ENCODE results near the gene DBH.
"Not testable (repeated sequence)": the region's sequence is repeated elsewhere in the genome, so short reads cannot be mapped to it uniquely, and the experiment has no call there.

DBH gene

DNA sequence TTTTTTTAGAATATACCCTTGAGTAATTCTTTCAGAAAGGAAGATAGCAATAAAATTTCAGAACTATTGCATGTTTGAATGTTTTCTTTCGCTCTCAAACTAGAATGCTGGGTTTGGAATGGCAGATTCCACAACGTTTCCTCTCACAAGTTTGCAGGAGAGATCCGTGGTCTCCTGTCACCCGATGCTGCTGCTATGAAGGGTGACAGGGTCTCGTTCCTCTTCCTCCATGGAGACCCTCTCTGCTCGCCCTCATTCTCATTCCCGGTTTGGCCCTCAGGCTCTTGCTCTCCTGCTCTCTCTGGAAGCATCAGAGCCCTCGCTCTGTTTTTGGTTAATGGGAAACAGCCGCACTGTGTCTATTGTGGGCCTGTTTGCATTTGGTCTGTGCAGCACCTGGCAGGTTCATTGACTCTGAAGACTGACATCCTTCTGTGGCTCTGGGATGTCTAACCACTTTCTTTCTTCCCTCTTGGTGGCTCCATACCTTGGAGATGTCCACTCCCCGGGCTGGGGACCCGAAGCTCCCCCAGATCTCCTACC is 14.4 kb upstream of the DBH start:
- no peak for DNase-seq (ENCODE audit: low read depth)
- TF ChIP-seq, protein P1, sequence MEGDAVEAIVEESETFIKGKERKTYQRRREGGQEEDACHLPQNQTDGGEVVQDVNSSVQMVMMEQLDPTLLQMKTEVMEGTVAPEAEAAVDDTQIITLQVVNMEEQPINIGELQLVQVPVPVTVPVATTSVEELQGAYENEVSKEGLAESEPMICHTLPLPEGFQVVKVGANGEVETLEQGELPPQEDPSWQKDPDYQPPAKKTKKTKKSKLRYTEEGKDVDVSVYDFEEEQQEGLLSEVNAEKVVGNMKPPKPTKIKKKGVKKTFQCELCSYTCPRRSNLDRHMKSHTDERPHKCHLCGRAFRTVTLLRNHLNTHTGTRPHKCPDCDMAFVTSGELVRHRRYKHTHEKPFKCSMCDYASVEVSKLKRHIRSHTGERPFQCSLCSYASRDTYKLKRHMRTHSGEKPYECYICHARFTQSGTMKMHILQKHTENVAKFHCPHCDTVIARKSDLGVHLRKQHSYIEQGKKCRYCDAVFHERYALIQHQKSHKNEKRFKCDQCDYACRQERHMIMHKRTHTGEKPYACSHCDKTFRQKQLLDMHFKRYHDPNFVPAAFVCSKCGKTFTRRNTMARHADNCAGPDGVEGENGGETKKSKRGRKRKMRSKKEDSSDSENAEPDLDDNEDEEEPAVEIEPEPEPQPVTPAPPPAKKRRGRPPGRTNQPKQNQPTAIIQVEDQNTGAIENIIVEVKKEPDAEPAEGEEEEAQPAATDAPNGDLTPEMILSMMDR (IDR thresholded peaks at IDR 0.05; ENCODE audit: low read length, missing control alignments) = no peak

DNA sequence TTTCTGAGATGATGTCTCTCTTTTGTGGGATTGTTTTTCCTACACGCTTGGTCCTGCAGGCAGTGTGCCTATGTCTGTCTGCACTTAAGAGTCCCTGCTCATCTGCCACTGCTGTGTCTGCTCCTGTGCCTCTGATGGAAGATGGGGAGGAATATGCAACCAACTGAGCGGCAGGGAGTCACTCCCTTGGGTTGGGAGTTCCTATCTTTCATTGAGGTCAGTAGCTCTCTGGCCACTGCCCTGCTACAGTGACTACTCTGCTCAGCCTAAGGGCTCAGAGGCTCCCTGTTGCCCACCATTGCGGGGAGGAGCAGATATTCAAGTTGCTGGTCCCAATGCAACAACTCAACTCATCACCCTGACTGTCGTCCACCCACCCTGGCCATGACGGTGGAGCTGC is 13.6 kb upstream of the DBH start:
- H3K4me3 ChIP-seq (replicated peaks; ENCODE audit: low read depth, low read length) = no peak overlapping the region
- no peak for DNase-seq (ENCODE audit: low read depth)
- TF ChIP-seq, protein P1 (IDR thresholded peaks at IDR 0.05; ENCODE audit: low read length, missing control alignments) = no peak

More for the DNA sequence above, 14.4 kb upstream of the DBH start:
- H3K4me3 ChIP-seq (replicated peaks; ENCODE audit: low read depth, low read length) = no peak overlapping the region

DNA sequence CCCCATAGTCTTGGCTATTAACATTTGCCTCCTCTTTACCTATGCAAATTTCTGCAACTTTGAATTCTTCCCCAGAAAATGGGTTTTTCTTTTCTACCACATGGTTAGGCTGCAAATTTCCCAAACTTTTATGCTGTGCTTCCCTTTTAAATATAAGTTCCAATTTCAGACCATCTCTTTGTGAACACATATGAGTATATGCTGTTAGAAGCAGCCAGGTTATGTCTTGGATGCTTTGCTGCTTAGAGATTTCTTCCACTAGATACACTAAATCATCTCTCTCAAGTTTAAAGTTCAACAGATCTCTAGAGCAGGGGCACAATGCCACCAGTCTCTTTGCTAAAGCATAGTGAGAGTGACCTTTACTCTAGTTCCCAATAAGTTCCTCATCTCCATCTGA is 10.2 kb upstream of the DBH start:
- H3K4me3 ChIP-seq (replicated peaks; ENCODE audit: low read depth, low read length); DNase-seq (ENCODE audit: low read depth): not testable (repeated sequence)

DNA sequence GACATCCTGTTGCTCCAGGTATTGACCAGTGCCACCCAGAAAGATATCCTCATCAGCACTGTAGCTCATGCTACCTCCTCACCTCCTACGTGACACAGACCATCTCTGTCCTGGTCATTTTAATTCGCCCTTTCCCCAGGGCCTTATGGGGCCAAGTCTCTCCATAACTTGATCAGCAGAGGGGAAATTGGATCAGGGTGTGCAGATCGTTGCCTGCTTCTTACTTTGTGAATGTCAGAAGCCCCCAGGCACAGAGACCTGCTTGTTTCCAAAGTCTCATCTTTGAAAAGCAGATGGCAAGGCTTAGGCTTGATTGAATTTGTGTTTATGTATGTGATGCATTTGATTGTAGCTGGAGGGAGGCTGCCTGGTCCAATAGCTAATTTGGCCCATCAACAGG is 8.8 kb upstream of the DBH start:
- DNase-seq (ENCODE audit: low read depth) = no peak
- TF ChIP-seq, protein P1 (IDR thresholded peaks at IDR 0.05; ENCODE audit: low read length, missing control alignments) = no peak
- no peak overlapping the region for H3K4me3 ChIP-seq (replicated peaks; ENCODE audit: low read depth, low read length)

DNA sequence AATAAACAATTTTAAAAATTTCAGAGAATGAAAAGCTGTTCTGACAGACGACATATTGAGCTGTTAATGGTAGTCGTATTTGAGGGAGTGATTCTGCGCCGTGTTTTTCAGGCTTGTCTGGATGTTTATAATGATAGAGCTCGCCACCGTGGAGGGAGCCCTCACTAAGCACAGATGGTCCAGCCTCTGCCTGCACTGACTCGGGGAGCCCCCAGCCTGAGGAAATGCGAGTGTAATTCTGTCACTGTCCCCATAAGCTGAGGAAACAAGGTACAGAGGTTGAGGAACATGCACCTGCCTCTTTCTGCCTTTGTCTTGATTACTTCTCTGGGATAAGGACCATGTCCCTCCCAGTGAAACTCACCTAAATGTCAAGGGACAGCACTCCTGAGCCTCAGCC is 7.4 kb upstream of the DBH start:
- TF ChIP-seq, protein P1 (IDR thresholded peaks at IDR 0.05; ENCODE audit: low read length, missing control alignments) = no peak
- no peak overlapping the region for H3K4me3 ChIP-seq (replicated peaks; ENCODE audit: low read depth, low read length)
- DNase-seq (ENCODE audit: low read depth) = no peak

DNA sequence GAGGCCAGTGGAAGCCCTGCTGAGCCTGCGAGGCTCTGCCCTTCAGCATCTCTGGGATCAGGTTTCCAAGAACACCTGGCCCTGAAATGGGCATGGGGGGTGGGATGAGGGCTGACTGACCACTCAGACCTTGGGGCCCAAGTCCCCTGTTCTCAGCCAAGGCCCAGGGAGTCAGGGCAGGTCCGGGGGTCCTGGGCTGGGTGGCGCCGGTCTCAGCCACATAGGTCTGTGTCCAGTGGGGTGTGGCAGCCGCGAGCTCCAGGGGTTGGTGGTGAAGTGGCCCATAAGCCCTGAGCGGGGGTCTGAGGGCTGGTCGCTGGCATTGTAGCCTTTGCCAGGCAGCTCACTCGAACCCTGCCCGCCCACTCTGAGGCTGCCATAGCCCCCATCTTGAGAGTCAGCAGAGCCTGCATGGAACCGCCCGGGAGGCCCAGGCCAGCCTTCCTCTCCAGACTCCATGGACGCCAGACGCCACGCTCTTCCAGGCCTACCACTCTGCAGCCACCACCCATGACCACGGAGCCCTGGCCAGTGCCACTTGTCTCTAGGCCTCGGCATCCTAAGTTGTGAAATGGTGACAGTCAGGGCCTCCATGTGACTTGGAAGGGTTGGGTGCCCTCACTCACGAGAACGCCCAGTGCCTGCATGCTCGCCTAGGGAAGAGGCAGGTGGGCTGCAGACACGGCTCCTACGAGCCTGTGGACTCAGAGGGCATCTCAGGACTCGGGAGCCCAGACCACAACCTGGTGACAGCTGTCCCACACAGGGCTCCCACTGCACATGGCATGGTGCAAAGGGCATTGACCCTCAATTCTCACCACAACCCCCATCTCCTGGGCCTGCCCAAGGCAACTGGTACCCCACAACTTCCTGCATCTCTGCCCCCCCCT is 6.7 kb upstream of the DBH start:
- no peak overlapping the region for H3K4me3 ChIP-seq (replicated peaks; ENCODE audit: low read depth, low read length)
- DNase-seq (ENCODE audit: low read depth) = no peak
- TF ChIP-seq, protein P1 (IDR thresholded peaks at IDR 0.05; ENCODE audit: low read length, missing control alignments) = no peak

DNA sequence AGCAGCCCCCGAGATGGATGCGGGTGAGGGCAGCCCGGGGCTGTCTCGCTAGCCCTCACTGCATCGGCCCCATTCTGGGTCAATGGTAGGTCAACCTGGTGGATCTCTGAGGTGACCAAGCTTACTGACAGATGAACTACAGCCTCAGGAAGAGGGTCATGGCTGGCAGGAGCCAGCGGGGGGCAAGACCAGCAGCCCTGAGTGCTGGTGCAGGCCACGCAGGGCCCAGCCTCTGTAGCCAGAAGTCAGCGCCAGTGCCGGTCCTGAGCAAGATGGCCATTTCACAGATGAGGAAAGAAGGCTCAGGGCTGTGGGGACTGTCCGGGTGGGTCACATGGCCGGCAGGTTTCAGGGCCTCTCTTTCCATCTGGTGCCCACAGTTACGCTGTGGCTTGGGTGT is 5.1 kb upstream of the DBH start:
- no peak overlapping the region for H3K4me3 ChIP-seq (replicated peaks; ENCODE audit: low read depth, low read length)
- DNase-seq (ENCODE audit: low read depth) = no peak
- TF ChIP-seq, protein P1 (IDR thresholded peaks at IDR 0.05; ENCODE audit: low read length, missing control alignments) = no peak

Measured in fibroblast of pulmonary artery (primary cell).